B cell (primary cell): Measurements from ENCODE around the gene HSPB7. TPM values are rescaled to one million over a fixed set of nuclear protein-coding genes. Genes with fewer than 3 reads are reported as not detected.

ENCODE experiments used
- ATAC-seq: fragments of 200-7000 bp; cut with Tn5 transposase; one replicate; pipeline ENCODE4 v1.10.0; 2021; ENCODE audit warnings: low read depth, mild to moderate bottlenecking, moderate number of reproducible peaks, moderate library complexity
- CTCF ChIA-PET: fragments of 350-600 bp; sonication (Branson Sonifier 250); formaldehyde crosslinking; loops from one replicate; lab custom pipeline; 2021; ENCODE audit warnings: antibody characterized with exemption, inconsistent platforms; lab: Charles Lee
- POLR2A ChIA-PET: fragments of 350-600 bp; sonication (Branson Sonifier 250); formaldehyde crosslinking; loops from one replicate; lab custom pipeline; 2021; ENCODE audit warnings: antibody characterized with exemption; lab: Charles Lee
- DNase-seq: peaks from one replicate; pipeline ENCODE4 v3.0.0; 2013
- H2AFZ ChIP-seq: 2 replicates; pipeline ENCODE4 v1.6.1; 2012; ENCODE audit warnings: mild to moderate bottlenecking, low read depth, low read length; ENCODE audit not compliant: insufficient read depth, poor library complexity, severe bottlenecking
- H3K27ac ChIP-seq, 2 donors: 1 replicate in 1 of 2; 2 replicates in 1 of 2; pipeline ENCODE4 v1.5.1; 2012 to 2013; ENCODE audit warnings: low read length in 2 of 2, mild to moderate bottlenecking in 2 of 2, moderate library complexity in 1 of 2
- H3K27me3 ChIP-seq, 4 experiments: fragments of 200-600 bp in 1 of 4; sonication (generic) in 1 of 4; replicated peaks in 1 of 4; 1 replicate in 2 of 4; 2 replicates in 2 of 4; pipeline versions ENCODE4 v1.6.1 to v1.7.0; 2013 to 2016; ENCODE audit warnings: low read length in 3 of 4, mild to moderate bottlenecking in 2 of 4, mixed read lengths in 1 of 4, moderate library complexity in 1 of 4; ENCODE audit not compliant: insufficient read depth in 4 of 4, control insufficient read depth in 3 of 4; ENCODE audit errors: control extremely low read depth in 1 of 4
- H3K36me3 ChIP-seq, 2 experiments: replicated peaks in 1 of 2; 1 replicate in 1 of 2; 2 replicates in 1 of 2; pipeline versions ENCODE4 v1.6.1 to v1.7.1; 2013; ENCODE audit warnings: low read length in 1 of 2; ENCODE audit not compliant: insufficient read depth in 2 of 2, control insufficient read depth in 1 of 2; ENCODE audit errors: control extremely low read depth in 1 of 2, extremely low read depth in 1 of 2
- H3K4me1 ChIP-seq, 2 donors: fragments of 200-600 bp in 1 of 2; sonication (generic) in 1 of 2; 1 replicate in 1 of 2; 2 replicates in 1 of 2; pipeline versions ENCODE4 v1.5.1 to v1.6.1; 2013 to 2017; ENCODE audit warnings: low read length in 2 of 2; ENCODE audit not compliant: control insufficient read depth in 2 of 2, insufficient read depth in 2 of 2
- H3K4me2 ChIP-seq: replicated peaks from 2 replicates; pipeline ENCODE3; 2012; ENCODE audit warnings: mild to moderate bottlenecking, low read depth, low read length; ENCODE audit not compliant: poor library complexity, severe bottlenecking
- H3K4me3 ChIP-seq, 5 experiments: fragments of 200-600 bp in 1 of 5; sonication (generic) in 1 of 5; 1 replicate in 3 of 5; 2 replicates in 2 of 5; pipeline versions ENCODE4 v1.5.1 to v1.7.0; 2011 to 2016; ENCODE audit warnings: low read length in 4 of 5, mild to moderate bottlenecking in 4 of 5, low read depth in 2 of 5, control low read depth in 1 of 5, moderate library complexity in 1 of 5; ENCODE audit not compliant: insufficient read depth in 1 of 5; ENCODE audit errors: control extremely low read depth in 1 of 5, extremely low read depth in 1 of 5
- H3K79me2 ChIP-seq: fragments of 200-600 bp; sonication (generic); one replicate; pipeline ENCODE4 v1.6.0; 2016; ENCODE audit warnings: low read length; ENCODE audit not compliant: control insufficient read depth, insufficient read depth
- H3K9ac ChIP-seq: fragments of 200-600 bp; sonication (generic); 2 replicates; pipeline ENCODE4 v1.6.1; 2017; ENCODE audit warnings: mild to moderate bottlenecking, low read length, moderate library complexity
- H3K9me3 ChIP-seq, 3 donors: one replicate each; pipeline versions ENCODE4 v1.6.1 to v1.7.1; 2013; ENCODE audit warnings: low read length in 2 of 3; ENCODE audit not compliant: control insufficient read depth in 2 of 3, insufficient read depth in 1 of 3; ENCODE audit errors: control extremely low read depth in 1 of 3
- H4K20me1 ChIP-seq: 2 replicates; pipeline ENCODE4 v1.6.0; 2012; ENCODE audit warnings: mild to moderate bottlenecking, low read length; ENCODE audit not compliant: insufficient read depth, control insufficient read depth, poor library complexity, severe bottlenecking
- H3K27ac Mint-ChIP-seq: one replicate; pipeline ENCODE4 v1.8.0; 2021; ENCODE audit warnings: mixed read lengths
- H3K27me3 Mint-ChIP-seq: one replicate; pipeline ENCODE4 v1.8.0; 2021; ENCODE audit warnings: mixed read lengths
- H3K4me1 Mint-ChIP-seq: one replicate; pipeline ENCODE4 v1.8.0; 2021; ENCODE audit warnings: mixed read lengths
- H3K4me3 Mint-ChIP-seq: one replicate; pipeline ENCODE4 v1.8.0; 2021; ENCODE audit warnings: mixed read lengths
- H3K9me3 Mint-ChIP-seq: one replicate; pipeline ENCODE4 v1.8.0; 2022; ENCODE audit warnings: mixed read lengths; ENCODE audit not compliant: insufficient read depth
- CTCF ChIP-seq: fragments of 200-600 bp; IDR thresholded peaks from one replicate; pipeline ENCODE4 v1.8.0; 2022; ENCODE audit warnings: antibody characterized with exemption, mild to moderate bottlenecking
- EZH2 ChIP-seq: IDR thresholded peaks from 2 replicates; pipeline ENCODE4 v1.6.1; 2012; ENCODE audit warnings: borderline replicate concordance, low read depth, mild to moderate bottlenecking, moderate library complexity, low read length; ENCODE audit not compliant: insufficient read depth, poor library complexity, severe bottlenecking
- WGBS: methylation state at CpG from one replicate; pipeline ENCODE4 v1.1.5; 2013; ENCODE audit warnings: missing lambda C conversion rate; ENCODE audit not compliant: insufficient coverage; 5-methylcytosine and 5-hydroxymethylcytosine counted together
- intact Hi-C: fragments of 100-400 bp; cut with micrococcal nuclease; formaldehyde crosslinking; loops from one replicate; pipeline ENCODE4 v1.10.0; 2022
- polyA plus RNA-seq: library from polyadenylated mRNA; depleted of rRNA; stranded (reverse); fragments of >200 nt; gene quantifications from 2 replicates; pipeline ENCODE4 v1.2.3, GENCODE V29; 2012
- total RNA-seq, 2 donors: library from RNA; stranded (reverse); fragments of 120-200 nt in 1 of 2; gene quantifications; 1 replicate in 1 of 2; 2 replicates in 1 of 2; pipeline versions ENCODE4 v1.2.3 to v1.2.4, GENCODE V29; 2013 to 2022

Gene HSPB7
- total and polyA plus RNA-seq, 2 donors (not counting 1 experiment from before 2014, with no cell fraction given), result not detected

GRCh38 chr1:16046842-16047241 lies 29.0 kb upstream of the HSPB7 start:
- TF ChIP-seq CTCF (no peak), EZH2 (no peak)
- no peak overlapping the region for H2AFZ ChIP-seq
- POLR2A ChIA-PET, result interaction anchor here (1.0 kb wide), 1 partner anchor 203 kb away, joined by 5 read pairs; no protein-coding TSS in a partner anchor
- H3K4me1 Mint-ChIP-seq, result peaks cover 7% of the 10 kb centered on the region
- no peaks in the 10 kb centered on the region for H3K9me3 Mint-ChIP-seq
- no peaks in the 10 kb centered on the region for H4K20me1 ChIP-seq
- no peak overlapping the region for H3K4me3 ChIP-seq
- peaks cover 10% of the 10 kb centered on the region for H3K27me3 Mint-ChIP-seq
- CTCF ChIA-PET, result no interaction called here
- H3K36me3 ChIP-seq, result no peaks in the 10 kb centered on the region
- no peak for DNase-seq
- H3K4me1 ChIP-seq, result peaks cover 7 to 8% of the 10 kb centered on the region in 2 donors
- WGBS, result 81% methylated on average over 7 of the region's 7 CpGs
- intact Hi-C loops, result no loop called here
- peaks cover 0 to 12% (median 0%) of the 10 kb centered on the region in 4 experiments for H3K27me3 ChIP-seq
- no peak for ATAC-seq
- H3K27ac ChIP-seq, result no peak overlapping the region
- H3K9me3 ChIP-seq, result no peaks in the 10 kb centered on the region
- H3K79me2 ChIP-seq, result no peaks in the 10 kb centered on the region
- H3K9ac ChIP-seq, result no peak overlapping the region
- H3K4me3 Mint-ChIP-seq, result no peak overlapping the region
- H3K27ac Mint-ChIP-seq, result no peak overlapping the region
- no peak overlapping the region for H3K4me2 ChIP-seq

- WGBS, result 94% methylated on average over 5 of the region's 5 CpGs
- peaks cover 4 to 7% of the 10 kb centered on the region in 2 donors for H3K4me1 ChIP-seq
- no peak overlapping the region for H3K27ac ChIP-seq
- H3K9me3 ChIP-seq, result no peaks in the 10 kb centered on the region
- no peaks in the 10 kb centered on the region for H3K9me3 Mint-ChIP-seq
- H3K27ac Mint-ChIP-seq, result no peak overlapping the region
- ChIA-PET POLR2A (no interaction called here), CTCF (interaction anchor here (1.0 kb wide), 1 partner anchor 12 kb away, joined by 4 read pairs; no protein-coding TSS in a partner anchor)
- H3K4me3 ChIP-seq, result no peak overlapping the region
- no peak overlapping the region for H3K4me2 ChIP-seq
- no peaks in the 10 kb centered on the region for H3K36me3 ChIP-seq
- ATAC-seq, result no peak
- TF ChIP-seq EZH2, result no peak
- no peaks in the 10 kb centered on the region for H4K20me1 ChIP-seq
- intact Hi-C loops, result loop anchor here (2.0 kb wide), 1 partner anchor 23 kb away; no protein-coding TSS in a partner anchor
- H3K79me2 ChIP-seq, result no peaks in the 10 kb centered on the region
- H3K4me3 Mint-ChIP-seq, result no peak overlapping the region
- H2AFZ ChIP-seq, result no peak overlapping the region
- DNase-seq, result no peak
- H3K27me3 ChIP-seq, result peaks cover 0 to 7% (median 0%) of the 10 kb centered on the region in 4 experiments
- H3K9ac ChIP-seq, result no peak overlapping the region
- H3K4me1 Mint-ChIP-seq, result peaks cover 5% of the 10 kb centered on the region
- H3K27me3 Mint-ChIP-seq, result peaks cover 4% of the 10 kb centered on the region
Observed at GRCh38 chr1:16043950-16044349, 26.1 kb upstream of the HSPB7 start.
